BE2C (cell line): ENCODE results near the gene ANKS6.
"Not testable (repeated sequence)": the region's sequence is repeated elsewhere in the genome, so short reads cannot be mapped to it uniquely, and the experiment has no call there.

Experiments used
- DNase-seq: peaks from one replicate; pipeline ENCODE4 v3.0.0-alpha.2; 2020
- H3K27me3 ChIP-seq: fragments of 250-450 bp; sonication (Bioruptor Pico); 2 replicates; pipeline ENCODE4 v1.5.1; 2020; ENCODE audit warnings: mild to moderate bottlenecking
- H3K36me3 ChIP-seq: fragments of 250-450 bp; sonication (Bioruptor Pico); 2 replicates; pipeline ENCODE4 v1.5.1; 2020; ENCODE audit warnings: mild to moderate bottlenecking
- H3K4me1 ChIP-seq: fragments of 250-450 bp; sonication (Bioruptor Pico); 2 replicates; pipeline ENCODE4 v1.5.1; 2020
- H3K4me3 ChIP-seq: 2 replicates; pipeline ENCODE4 v1.5.1; 2011; ENCODE audit warnings: low read depth, low read length
- H3K9me3 ChIP-seq: fragments of 250-450 bp; sonication (Bioruptor Pico); 2 replicates; pipeline ENCODE4 v1.5.1; 2020
- CTCF ChIP-seq: IDR thresholded peaks from 2 replicates; pipeline ENCODE4 v1.5.1; 2012; ENCODE audit warnings: mild to moderate bottlenecking, low read depth, low read length

ANKS6 gene

GRCh38 chr9:98688710-98689495 lies 107.5 kb downstream of the ANKS6 start:
- H3K27me3 ChIP-seq = no peaks in the 10 kb centered on the region
- no peak for DNase-seq
- no peaks in the 10 kb centered on the region for H3K4me1 ChIP-seq
- TF ChIP-seq CTCF = no peak
- no peak overlapping the region for H3K4me3 ChIP-seq
- H3K36me3 ChIP-seq = no peaks in the 10 kb centered on the region
- no peaks in the 10 kb centered on the region for H3K9me3 ChIP-seq

DNA sequence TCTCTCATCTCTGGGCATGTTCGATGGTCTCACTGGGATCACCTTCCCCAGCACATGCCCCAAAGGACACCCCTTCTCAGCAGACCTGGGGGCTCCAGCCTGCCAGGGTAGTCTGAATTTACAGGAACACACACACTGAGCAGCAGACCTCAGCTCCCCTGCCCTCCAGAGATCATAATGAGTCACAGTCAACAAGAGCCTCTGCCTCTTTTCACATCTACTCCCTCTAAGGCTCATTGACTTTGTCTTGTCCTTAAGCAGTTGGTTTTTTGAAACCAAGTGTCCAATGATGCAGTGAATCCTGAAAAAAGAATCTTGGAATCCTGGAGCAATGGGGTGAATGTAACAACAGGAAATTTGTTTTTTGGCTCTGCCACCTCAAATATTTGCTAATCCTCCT lies 108.4 kb downstream of the ANKS6 start:
- no peak for DNase-seq
- Histone ChIP-seq H3K4me3 (no peak overlapping the region), H3K27me3 (no peaks in the 10 kb centered on the region), H3K4me1 (no peaks in the 10 kb centered on the region), H3K9me3 (no peaks in the 10 kb centered on the region), H3K36me3 (no peaks in the 10 kb centered on the region)
- TF ChIP-seq CTCF = no peak

DNA sequence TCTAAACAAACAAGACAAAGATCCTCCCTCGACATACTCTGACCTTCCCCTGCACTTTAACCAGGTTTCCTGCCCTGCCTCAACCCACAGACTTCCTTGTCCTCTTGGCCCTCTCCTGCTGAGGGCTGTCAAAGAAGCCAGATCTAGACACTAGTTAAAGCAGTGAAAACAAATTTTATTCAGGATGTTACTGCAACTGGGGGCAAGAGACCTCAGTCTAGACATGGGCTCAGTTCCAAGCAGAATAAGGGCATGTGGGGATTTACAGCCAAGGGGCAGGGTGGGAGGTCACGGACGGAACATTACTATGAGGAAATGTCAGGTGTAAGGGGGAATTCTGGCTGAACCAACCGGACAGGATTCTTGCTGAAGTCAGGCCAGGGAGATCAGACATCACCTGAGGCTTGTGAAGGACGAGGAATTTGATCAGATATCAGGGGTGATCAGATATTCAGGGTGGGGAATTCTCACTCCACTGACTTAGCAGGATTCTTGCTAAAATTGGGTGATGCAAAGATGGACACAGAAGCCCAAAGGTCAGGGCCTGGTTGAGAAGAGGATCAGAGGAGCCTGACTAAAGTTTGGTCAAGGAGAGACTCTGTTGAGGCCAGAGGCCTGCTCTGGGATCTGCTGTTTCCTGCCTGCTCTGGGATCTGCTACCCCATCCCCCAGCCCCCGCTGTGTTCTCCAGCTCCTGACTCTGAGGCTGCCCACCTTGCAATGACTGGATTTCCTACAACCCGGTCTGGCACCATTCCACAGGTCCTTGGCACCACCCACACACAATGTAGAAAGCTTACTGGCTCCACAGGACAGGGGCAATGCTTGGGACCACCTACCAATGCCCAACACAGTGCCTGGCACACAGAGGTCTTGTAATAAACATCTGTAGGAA lies 109.1 kb downstream of the ANKS6 start:
- DNase-seq = no peak
- Histone ChIP-seq H3K27me3 (no peaks in the 10 kb centered on the region), H3K9me3 (no peaks in the 10 kb centered on the region), H3K4me3 (no peak overlapping the region), H3K36me3 (no peaks in the 10 kb centered on the region), H3K4me1 (no peaks in the 10 kb centered on the region)
- no peak for TF ChIP-seq CTCF

DNA sequence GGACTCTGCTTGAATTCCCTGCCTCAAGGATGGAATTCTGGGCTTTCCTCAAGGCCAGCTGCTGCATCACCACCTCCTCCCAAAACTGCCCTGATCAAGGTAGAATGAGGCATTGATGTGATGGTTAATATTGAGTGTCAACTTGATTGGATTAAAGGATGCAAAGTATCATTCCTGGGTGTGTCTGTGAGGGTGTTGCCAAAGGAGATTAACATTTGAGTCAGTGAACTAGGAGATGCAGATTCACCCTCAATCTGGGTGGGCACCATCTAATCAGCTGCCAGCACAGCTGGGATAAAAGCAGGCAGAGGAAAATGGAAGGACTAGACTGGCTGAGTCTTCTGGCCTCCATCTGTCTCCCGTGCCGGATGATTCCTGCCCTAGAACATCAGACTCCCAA lies 111.5 kb downstream of the ANKS6 start:
- H3K27me3 ChIP-seq, H3K36me3 ChIP-seq, H3K4me1 ChIP-seq, H3K4me3 ChIP-seq, DNase-seq, H3K9me3 ChIP-seq: not testable (repeated sequence)
